ENCODE data around the gene LPAR5. TPM values are rescaled to one million over a fixed set of nuclear protein-coding genes. Genes with fewer than 3 reads are reported as not detected.
A peak's percentile ranks its signal among the peaks of the same experiment; 100 is the strongest.

LPAR5 gene
- total RNA-seq (2014; rRNA removed; shearing (Covaris generic); ENCODE audit: low replicate concordance) = 10.3 and 14.6 TPM in 2 replicates

- Histone ChIP-seq H3K4me2 (ENCODE audit: low read depth, low read length, poor library complexity, severe bottlenecking) (peak within 1 kb of the TSS; percentile 54), H3K36me3 (ENCODE audit: insufficient read depth, low read length) (no peaks in the 10 kb centered on the region), H3K4me1 (ENCODE audit: low read length) (peaks cover 44% of the 10 kb centered on the region), H3K27me3 (ENCODE audit: low read length) (no peaks in the 10 kb centered on the region), H3K9me2 (replicated peaks; ENCODE audit: insufficient read depth, low read length) (no peaks in the 10 kb centered on the region), H3K27ac (ENCODE audit: low read length) (no peak within 1 kb of the TSS), H3K79me2 (ENCODE audit: low read length) (peaks cover 8% of the 10 kb centered on the region), H3K4me3 (ENCODE audit: low read length) (peak within 1 kb of the TSS; percentile 53; the same call in 1 of the 2 replicates), H4K20me1 (ENCODE audit: insufficient read depth, low read depth, low read length) (no peaks in the 10 kb centered on the region), H3K9me3 (ENCODE audit: low read length) (no peaks in the 10 kb centered on the region), H3K9ac (ENCODE audit: low read length) (peak within 1 kb of the TSS; percentile 41), H2AFZ (ENCODE audit: low read length) (no peak within 1 kb of the TSS)
- peak; percentile 70 for DNase-seq
Measured at GRCh38 chr12:6635856-6636531, at the start of gene LPAR5. Gene LPAR5, minus strand, starts transcription at chr12:6635959. Its CDS starts 14,711 bp downstream, at chr12:6621248.

GRCh38 chr12:6684609-6685008, 48.9 kb upstream of the LPAR5 start:
- Histone ChIP-seq H3K9ac (ENCODE audit: low read length) (no peak overlapping the region), H3K27me3 (ENCODE audit: low read length) (no peaks in the 10 kb centered on the region), H2AFZ (ENCODE audit: low read length) (no peak overlapping the region), H3K4me2 (ENCODE audit: low read depth, low read length, poor library complexity, severe bottlenecking) (no peak overlapping the region), H3K27ac (ENCODE audit: low read length) (no peak overlapping the region), H3K9me3 (ENCODE audit: low read length) (no peaks in the 10 kb centered on the region), H3K4me1 (ENCODE audit: low read length) (peaks cover 19% of the 10 kb centered on the region), H3K4me3 (ENCODE audit: low read length) (no peak overlapping the region), H4K20me1 (ENCODE audit: insufficient read depth, low read depth, low read length) (no peaks in the 10 kb centered on the region), H3K79me2 (ENCODE audit: low read length) (peaks cover 91% of the 10 kb centered on the region), H3K9me2 (replicated peaks; ENCODE audit: insufficient read depth, low read length) (no peaks in the 10 kb centered on the region), H3K36me3 (ENCODE audit: insufficient read depth, low read length) (peaks cover 26% of the 10 kb centered on the region)
- peak; percentile 81 for DNase-seq

- no peak for DNase-seq
- H3K79me2 ChIP-seq (ENCODE audit: low read length) = peaks cover 54% of the 10 kb centered on the region
- peaks cover 14% of the 10 kb centered on the region for H3K4me1 ChIP-seq (ENCODE audit: low read length)
- H3K4me2 ChIP-seq (ENCODE audit: low read depth, low read length, poor library complexity, severe bottlenecking) = no peak overlapping the region
- no peaks in the 10 kb centered on the region for H3K27me3 ChIP-seq (ENCODE audit: low read length)
- H3K9me3 ChIP-seq (ENCODE audit: low read length) = no peaks in the 10 kb centered on the region
- H4K20me1 ChIP-seq (ENCODE audit: insufficient read depth, low read depth, low read length) = no peaks in the 10 kb centered on the region
- H3K4me3 ChIP-seq (ENCODE audit: low read length) = no peak overlapping the region
- H3K36me3 ChIP-seq (ENCODE audit: insufficient read depth, low read length) = peaks cover 58% of the 10 kb centered on the region
- no peak overlapping the region for H3K9ac ChIP-seq (ENCODE audit: low read length)
- no peak overlapping the region for H2AFZ ChIP-seq (ENCODE audit: low read length)
- no peaks in the 10 kb centered on the region for H3K9me2 ChIP-seq (replicated peaks; ENCODE audit: insufficient read depth, low read length)
- H3K27ac ChIP-seq (ENCODE audit: low read length) = no peak overlapping the region
Measured at GRCh38 chr12:6676962-6677361, 41.2 kb upstream of the LPAR5 start.

GRCh38 chr12:6672143-6672542, 36.4 kb upstream of the LPAR5 start:
- no peak for DNase-seq
- Histone ChIP-seq H3K27me3 (ENCODE audit: low read length) (no peaks in the 10 kb centered on the region), H2AFZ (ENCODE audit: low read length) (no peak overlapping the region), H3K9ac (ENCODE audit: low read length) (no peak overlapping the region), H3K4me3 (ENCODE audit: low read length) (no peak overlapping the region), H3K9me2 (replicated peaks; ENCODE audit: insufficient read depth, low read length) (no peaks in the 10 kb centered on the region), H3K27ac (ENCODE audit: low read length) (no peak overlapping the region), H3K4me2 (ENCODE audit: low read depth, low read length, poor library complexity, severe bottlenecking) (no peak overlapping the region), H3K9me3 (ENCODE audit: low read length) (no peaks in the 10 kb centered on the region), H3K36me3 (ENCODE audit: insufficient read depth, low read length) (peaks cover 77% of the 10 kb centered on the region), H3K79me2 (ENCODE audit: low read length) (peaks cover 14% of the 10 kb centered on the region), H4K20me1 (ENCODE audit: insufficient read depth, low read depth, low read length) (no peaks in the 10 kb centered on the region), H3K4me1 (ENCODE audit: low read length) (peaks cover under 1% of the 10 kb centered on the region)

GRCh38 chr12:6667559-6668210, 31.9 kb upstream of the LPAR5 start:
- no peaks in the 10 kb centered on the region for H3K9me3 ChIP-seq (ENCODE audit: low read length)
- peaks cover 45% of the 10 kb centered on the region for H3K36me3 ChIP-seq (ENCODE audit: insufficient read depth, low read length)
- H4K20me1 ChIP-seq (ENCODE audit: insufficient read depth, low read depth, low read length) = no peaks in the 10 kb centered on the region
- H3K79me2 ChIP-seq (ENCODE audit: low read length) = peaks cover 2% of the 10 kb centered on the region
- H3K27ac ChIP-seq (ENCODE audit: low read length) = no peak overlapping the region
- no peak overlapping the region for H3K4me3 ChIP-seq (ENCODE audit: low read length)
- peak; percentile 52 for DNase-seq
- no peak overlapping the region for H3K9ac ChIP-seq (ENCODE audit: low read length)
- no peak overlapping the region for H2AFZ ChIP-seq (ENCODE audit: low read length)
- H3K27me3 ChIP-seq (ENCODE audit: low read length) = no peaks in the 10 kb centered on the region
- H3K4me1 ChIP-seq (ENCODE audit: low read length) = peaks cover 4% of the 10 kb centered on the region
- H3K4me2 ChIP-seq (ENCODE audit: low read depth, low read length, poor library complexity, severe bottlenecking) = no peak overlapping the region
- H3K9me2 ChIP-seq (replicated peaks; ENCODE audit: insufficient read depth, low read length) = no peaks in the 10 kb centered on the region

- peaks cover 31% of the 10 kb centered on the region for H3K36me3 ChIP-seq (ENCODE audit: insufficient read depth, low read length)
Measured at GRCh38 chr12:6666211-6666610, 30.5 kb upstream of the LPAR5 start.

GRCh38 chr12:6664902-6665301, 29.1 kb upstream of the LPAR5 start:
- no peak overlapping the region for H3K4me2 ChIP-seq (ENCODE audit: low read depth, low read length, poor library complexity, severe bottlenecking)
- no peaks in the 10 kb centered on the region for H3K9me3 ChIP-seq (ENCODE audit: low read length)
- H3K79me2 ChIP-seq (ENCODE audit: low read length) = peaks cover 16% of the 10 kb centered on the region
- peaks cover 14% of the 10 kb centered on the region for H3K4me1 ChIP-seq (ENCODE audit: low read length)
- no peak overlapping the region for H2AFZ ChIP-seq (ENCODE audit: low read length)
- no peaks in the 10 kb centered on the region for H4K20me1 ChIP-seq (ENCODE audit: insufficient read depth, low read depth, low read length)
- H3K9ac ChIP-seq (ENCODE audit: low read length) = no peak overlapping the region
- H3K36me3 ChIP-seq (ENCODE audit: insufficient read depth, low read length) = peaks cover 18% of the 10 kb centered on the region
- H3K27me3 ChIP-seq (ENCODE audit: low read length) = no peaks in the 10 kb centered on the region
- H3K27ac ChIP-seq (ENCODE audit: low read length) = no peak overlapping the region
- DNase-seq = no peak
- H3K4me3 ChIP-seq (ENCODE audit: low read length) = no peak overlapping the region
- H3K9me2 ChIP-seq (replicated peaks; ENCODE audit: insufficient read depth, low read length) = no peaks in the 10 kb centered on the region

More at GRCh38 chr12:6666211-6666610, 30.5 kb upstream of the LPAR5 start:
- H3K4me3 ChIP-seq (ENCODE audit: low read length) = no peak overlapping the region
- no peaks in the 10 kb centered on the region for H3K27me3 ChIP-seq (ENCODE audit: low read length)
- no peaks in the 10 kb centered on the region for H4K20me1 ChIP-seq (ENCODE audit: insufficient read depth, low read depth, low read length)
- no peaks in the 10 kb centered on the region for H3K9me3 ChIP-seq (ENCODE audit: low read length)
- DNase-seq = no peak
- no peak overlapping the region for H3K27ac ChIP-seq (ENCODE audit: low read length)
- no peak overlapping the region for H3K9ac ChIP-seq (ENCODE audit: low read length)
- H3K4me2 ChIP-seq (ENCODE audit: low read depth, low read length, poor library complexity, severe bottlenecking) = no peak overlapping the region
- peaks cover 14% of the 10 kb centered on the region for H3K4me1 ChIP-seq (ENCODE audit: low read length)
- H2AFZ ChIP-seq (ENCODE audit: low read length) = no peak overlapping the region
- peaks cover 16% of the 10 kb centered on the region for H3K79me2 ChIP-seq (ENCODE audit: low read length)
- H3K9me2 ChIP-seq (replicated peaks; ENCODE audit: insufficient read depth, low read length) = no peaks in the 10 kb centered on the region

GRCh38 chr12:6662906-6663742, 27.4 kb upstream of the LPAR5 start, which contains the start of gene ING4:
Gene ING4, minus strand, starts transcription at chr12:6663119. Its CDS starts 18 bp downstream, at chr12:6663101.
- H3K27ac ChIP-seq (ENCODE audit: low read length) = peak within 1 kb of the TSS; percentile 12; the same call in 1 of the 2 replicates
- H3K4me2 ChIP-seq (ENCODE audit: low read depth, low read length, poor library complexity, severe bottlenecking) = peak within 1 kb of the TSS; percentile 83
- H3K36me3 ChIP-seq (ENCODE audit: insufficient read depth, low read length) = peaks cover 8% of the 10 kb centered on the region; the same call in 1 of the 2 replicates
- no peaks in the 10 kb centered on the region for H3K9me2 ChIP-seq (replicated peaks; ENCODE audit: insufficient read depth, low read length)
- H3K4me3 ChIP-seq (ENCODE audit: low read length) = peak within 1 kb of the TSS; percentile 81
- H3K27me3 ChIP-seq (ENCODE audit: low read length) = no peaks in the 10 kb centered on the region
- peak within 1 kb of the TSS; percentile 89; the same call in 1 of the 2 replicates for H2AFZ ChIP-seq (ENCODE audit: low read length)
- peak within 1 kb of the TSS; percentile 76 for H3K9ac ChIP-seq (ENCODE audit: low read length)
- DNase-seq = peak; percentile 100
- H3K4me1 ChIP-seq (ENCODE audit: low read length) = peaks cover 14% of the 10 kb centered on the region
- H4K20me1 ChIP-seq (ENCODE audit: insufficient read depth, low read depth, low read length) = no peaks in the 10 kb centered on the region
- no peaks in the 10 kb centered on the region for H3K9me3 ChIP-seq (ENCODE audit: low read length)
- peaks cover 16% of the 10 kb centered on the region for H3K79me2 ChIP-seq (ENCODE audit: low read length)
